K562 (cell line): ENCODE measurements around the gene YOD1. TPM values are rescaled to one million over a fixed set of nuclear protein-coding genes. Genes with fewer than 3 reads are reported as not detected.

Experiments used
- CEBPB ChIP-seq: fragments of 450-650 bp; IDR thresholded peaks from 2 replicates; pipeline ENCODE4 v1.6.1; 2016; ENCODE audit warnings: missing genetic modification characterization, missing compliant biosample characterization
- ELF4 ChIP-seq: fragments of 450-650 bp; formaldehyde crosslinking; IDR thresholded peaks from 2 replicates; pipeline ENCODE4 v1.4.0; 2022; ENCODE audit warnings: missing genetic modification characterization
- JUN ChIP-seq, 2 experiments: sonication (generic) in 1 of 2; formaldehyde crosslinking in 1 of 2; IDR thresholded peaks; 2 replicates each; pipeline versions ENCODE4 v1.6.1 to v1.8.0; 2012 to 2022; ENCODE audit warnings: borderline replicate concordance in 2 of 2, mild to moderate bottlenecking in 2 of 2, improper control_type of control experiment in 1 of 2, low read depth in 1 of 2, low read length in 1 of 2, missing genetic modification reagents in 1 of 2
- KLF16 ChIP-seq: IDR thresholded peaks from 2 replicates; pipeline ENCODE4 v1.6.1; 2016; ENCODE audit warnings: antibody characterized with exemption
- MYC ChIP-seq, 2 experiments: fragments of 250-450 bp in 1 of 2; sonication (Bioruptor Pico) in 1 of 2; IDR thresholded peaks; 2 replicates each; pipeline versions ENCODE4 v1.5.1 to v1.6.1; 2012 to 2021; ENCODE audit warnings: low read depth in 2 of 2, borderline replicate concordance in 1 of 2, improper control_type of control experiment in 1 of 2, low read length in 1 of 2, mild to moderate bottlenecking in 1 of 2, moderate library complexity in 1 of 2
- SMAD1 ChIP-seq: fragments of 150-350 bp; IDR thresholded peaks from 2 replicates; pipeline ENCODE4 v1.6.1; 2014; ENCODE audit warnings: low read length, low read depth; ENCODE audit not compliant: partially characterized antibody
- TCF3 ChIP-seq: sonication (generic); formaldehyde crosslinking; IDR thresholded peaks from 2 replicates; pipeline ENCODE4 v1.4.0; 2020; ENCODE audit warnings: mild to moderate bottlenecking, missing genetic modification reagents
- XRCC5 ChIP-seq: fragments of 200-400 bp; formaldehyde crosslinking; IDR thresholded peaks from 2 replicates; pipeline ENCODE4 v1.6.1; 2017; ENCODE audit warnings: low read depth, mild to moderate bottlenecking, low read length
- ZFP30 ChIP-seq: fragments of 250-450 bp; sonication (Bioruptor Pico); IDR thresholded peaks from 2 replicates; pipeline ENCODE4 v1.8.0; 2022; ENCODE audit warnings: moderate library complexity, mild to moderate bottlenecking, inconsistent platforms, borderline replicate concordance
- ZNF121 ChIP-seq: sonication (generic); formaldehyde crosslinking; conservative IDR thresholded peaks from 2 replicates; pipeline ENCODE4 v1.8.0; 2022; ENCODE audit warnings: missing genetic modification reagents
- ZNF551 ChIP-seq: fragments of 250-450 bp; sonication (Bioruptor Pico); IDR thresholded peaks from 2 replicates; pipeline ENCODE4 v1.5.0; 2021; ENCODE audit warnings: mild to moderate bottlenecking, moderate library complexity
- polyA plus RNA-seq, 8 experiments: library from polyadenylated mRNA; depleted of rRNA in 4 of 8; stranded (reverse) in 5 of 8; unstranded in 3 of 8; fragments of >200 nt; fragmentation: Nextera tagmentation in 2 of 8; fragmentation: Illumina TruSeq in 1 of 8; extraction: Ambion mirVana in 2 of 8; extraction: Trizol in 1 of 8; gene quantifications; 2 replicates each; pipeline versions ENCODE4 v1.2.1 to v1.2.3, GENCODE V29; 2011 to 2014; ENCODE audit warnings: inconsistent platforms in 1 of 8, missing spikeins in 1 of 8
- total RNA-seq, 7 experiments: library from RNA; depleted of rRNA in 6 of 7; stranded (reverse); fragments of >200 nt in 6 of 7; fragmentation: Illumina TruSeq in 2 of 7; extraction: Trizol in 2 of 7; gene quantifications; 2 replicates each; pipeline versions ENCODE4 v1.2.1 to v1.2.3, GENCODE V29; 2011 to 2021; ENCODE audit warnings: low replicate concordance in 1 of 7
- TF ChIP-seq, protein P1 (sequence below): fragments of 450-650 bp; IDR thresholded peaks from 2 replicates; pipeline ENCODE4 v1.6.1; 2016; ENCODE audit warnings: mild to moderate bottlenecking, moderate library complexity
- TF ChIP-seq, protein P2 (sequence below): fragments of 250-450 bp; sonication (Bioruptor Pico); IDR thresholded peaks from 2 replicates; pipeline ENCODE4 v1.5.0; 2020; ENCODE audit warnings: mild to moderate bottlenecking

The YOD1 gene
- total and polyA plus RNA-seq, 9 of the 15 experiments (the other 6 are each of a cell fraction or from before 2014, with no cell fraction given): 18.2 to 78.1 (median 46.9) TPM

DNA sequence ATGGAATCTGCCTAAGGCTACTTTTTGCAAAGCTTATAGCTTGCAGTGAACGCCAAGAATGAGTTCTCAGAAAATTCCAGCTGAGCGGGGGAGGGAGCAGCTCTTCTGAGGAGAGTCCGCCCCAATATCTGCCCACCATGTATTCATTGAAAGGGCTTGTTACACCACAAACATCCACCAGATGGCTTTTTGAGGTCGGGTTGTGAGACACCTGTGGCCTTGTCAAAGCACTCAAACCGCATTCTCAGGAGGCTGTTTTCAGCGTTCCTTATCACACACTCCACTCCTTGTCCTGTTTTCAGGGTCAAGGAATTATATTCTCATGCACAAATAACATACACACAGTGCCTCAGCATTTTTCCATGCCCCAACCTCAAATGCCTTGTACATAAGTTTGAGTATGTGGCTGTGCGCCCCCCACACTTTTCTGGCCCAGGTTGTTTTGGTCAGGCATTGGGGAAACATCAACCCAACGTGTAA lies 33.7 kb upstream of the YOD1 start (continued):
- TF ChIP-seq, protein P1, sequence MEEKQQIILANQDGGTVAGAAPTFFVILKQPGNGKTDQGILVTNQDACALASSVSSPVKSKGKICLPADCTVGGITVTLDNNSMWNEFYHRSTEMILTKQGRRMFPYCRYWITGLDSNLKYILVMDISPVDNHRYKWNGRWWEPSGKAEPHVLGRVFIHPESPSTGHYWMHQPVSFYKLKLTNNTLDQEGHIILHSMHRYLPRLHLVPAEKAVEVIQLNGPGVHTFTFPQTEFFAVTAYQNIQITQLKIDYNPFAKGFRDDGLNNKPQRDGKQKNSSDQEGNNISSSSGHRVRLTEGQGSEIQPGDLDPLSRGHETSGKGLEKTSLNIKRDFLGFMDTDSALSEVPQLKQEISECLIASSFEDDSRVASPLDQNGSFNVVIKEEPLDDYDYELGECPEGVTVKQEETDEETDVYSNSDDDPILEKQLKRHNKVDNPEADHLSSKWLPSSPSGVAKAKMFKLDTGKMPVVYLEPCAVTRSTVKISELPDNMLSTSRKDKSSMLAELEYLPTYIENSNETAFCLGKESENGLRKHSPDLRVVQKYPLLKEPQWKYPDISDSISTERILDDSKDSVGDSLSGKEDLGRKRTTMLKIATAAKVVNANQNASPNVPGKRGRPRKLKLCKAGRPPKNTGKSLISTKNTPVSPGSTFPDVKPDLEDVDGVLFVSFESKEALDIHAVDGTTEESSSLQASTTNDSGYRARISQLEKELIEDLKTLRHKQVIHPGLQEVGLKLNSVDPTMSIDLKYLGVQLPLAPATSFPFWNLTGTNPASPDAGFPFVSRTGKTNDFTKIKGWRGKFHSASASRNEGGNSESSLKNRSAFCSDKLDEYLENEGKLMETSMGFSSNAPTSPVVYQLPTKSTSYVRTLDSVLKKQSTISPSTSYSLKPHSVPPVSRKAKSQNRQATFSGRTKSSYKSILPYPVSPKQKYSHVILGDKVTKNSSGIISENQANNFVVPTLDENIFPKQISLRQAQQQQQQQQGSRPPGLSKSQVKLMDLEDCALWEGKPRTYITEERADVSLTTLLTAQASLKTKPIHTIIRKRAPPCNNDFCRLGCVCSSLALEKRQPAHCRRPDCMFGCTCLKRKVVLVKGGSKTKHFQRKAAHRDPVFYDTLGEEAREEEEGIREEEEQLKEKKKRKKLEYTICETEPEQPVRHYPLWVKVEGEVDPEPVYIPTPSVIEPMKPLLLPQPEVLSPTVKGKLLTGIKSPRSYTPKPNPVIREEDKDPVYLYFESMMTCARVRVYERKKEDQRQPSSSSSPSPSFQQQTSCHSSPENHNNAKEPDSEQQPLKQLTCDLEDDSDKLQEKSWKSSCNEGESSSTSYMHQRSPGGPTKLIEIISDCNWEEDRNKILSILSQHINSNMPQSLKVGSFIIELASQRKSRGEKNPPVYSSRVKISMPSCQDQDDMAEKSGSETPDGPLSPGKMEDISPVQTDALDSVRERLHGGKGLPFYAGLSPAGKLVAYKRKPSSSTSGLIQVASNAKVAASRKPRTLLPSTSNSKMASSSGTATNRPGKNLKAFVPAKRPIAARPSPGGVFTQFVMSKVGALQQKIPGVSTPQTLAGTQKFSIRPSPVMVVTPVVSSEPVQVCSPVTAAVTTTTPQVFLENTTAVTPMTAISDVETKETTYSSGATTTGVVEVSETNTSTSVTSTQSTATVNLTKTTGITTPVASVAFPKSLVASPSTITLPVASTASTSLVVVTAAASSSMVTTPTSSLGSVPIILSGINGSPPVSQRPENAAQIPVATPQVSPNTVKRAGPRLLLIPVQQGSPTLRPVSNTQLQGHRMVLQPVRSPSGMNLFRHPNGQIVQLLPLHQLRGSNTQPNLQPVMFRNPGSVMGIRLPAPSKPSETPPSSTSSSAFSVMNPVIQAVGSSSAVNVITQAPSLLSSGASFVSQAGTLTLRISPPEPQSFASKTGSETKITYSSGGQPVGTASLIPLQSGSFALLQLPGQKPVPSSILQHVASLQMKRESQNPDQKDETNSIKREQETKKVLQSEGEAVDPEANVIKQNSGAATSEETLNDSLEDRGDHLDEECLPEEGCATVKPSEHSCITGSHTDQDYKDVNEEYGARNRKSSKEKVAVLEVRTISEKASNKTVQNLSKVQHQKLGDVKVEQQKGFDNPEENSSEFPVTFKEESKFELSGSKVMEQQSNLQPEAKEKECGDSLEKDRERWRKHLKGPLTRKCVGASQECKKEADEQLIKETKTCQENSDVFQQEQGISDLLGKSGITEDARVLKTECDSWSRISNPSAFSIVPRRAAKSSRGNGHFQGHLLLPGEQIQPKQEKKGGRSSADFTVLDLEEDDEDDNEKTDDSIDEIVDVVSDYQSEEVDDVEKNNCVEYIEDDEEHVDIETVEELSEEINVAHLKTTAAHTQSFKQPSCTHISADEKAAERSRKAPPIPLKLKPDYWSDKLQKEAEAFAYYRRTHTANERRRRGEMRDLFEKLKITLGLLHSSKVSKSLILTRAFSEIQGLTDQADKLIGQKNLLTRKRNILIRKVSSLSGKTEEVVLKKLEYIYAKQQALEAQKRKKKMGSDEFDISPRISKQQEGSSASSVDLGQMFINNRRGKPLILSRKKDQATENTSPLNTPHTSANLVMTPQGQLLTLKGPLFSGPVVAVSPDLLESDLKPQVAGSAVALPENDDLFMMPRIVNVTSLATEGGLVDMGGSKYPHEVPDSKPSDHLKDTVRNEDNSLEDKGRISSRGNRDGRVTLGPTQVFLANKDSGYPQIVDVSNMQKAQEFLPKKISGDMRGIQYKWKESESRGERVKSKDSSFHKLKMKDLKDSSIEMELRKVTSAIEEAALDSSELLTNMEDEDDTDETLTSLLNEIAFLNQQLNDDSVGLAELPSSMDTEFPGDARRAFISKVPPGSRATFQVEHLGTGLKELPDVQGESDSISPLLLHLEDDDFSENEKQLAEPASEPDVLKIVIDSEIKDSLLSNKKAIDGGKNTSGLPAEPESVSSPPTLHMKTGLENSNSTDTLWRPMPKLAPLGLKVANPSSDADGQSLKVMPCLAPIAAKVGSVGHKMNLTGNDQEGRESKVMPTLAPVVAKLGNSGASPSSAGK: no peak
- TF ChIP-seq JUN (IDR thresholded peaks at IDR 0.05; ENCODE audit: borderline replicate concordance, low read depth, low read length) (peak; percentile 25; the same call in 1 of the 2 replicates), JUN (CRISPR knock-in tag; IDR thresholded peaks at IDR 0.05; ENCODE audit: borderline replicate concordance) (no peak), ZNF121 (CRISPR knock-in tag) (no peak), TCF3 (CRISPR knock-in tag) (peak; percentile 90), KLF16 (peak; percentile 68; the same call in 1 of the 2 replicates), MYC (IDR thresholded peaks at IDR 0.05; ENCODE audit: low read depth, low read length) (peak; percentile 54), MYC (CRISPR knock-in tag; IDR thresholded peaks at IDR 0.05; ENCODE audit: borderline replicate concordance, low read depth) (no peak), XRCC5 (no peak), ZNF551 (CRISPR knock-in tag) (no peak), ELF4 (CRISPR knock-in tag) (peak; percentile 48; the same call in 1 of the 2 replicates), ZFP30 (CRISPR knock-in tag) (no peak), SMAD1 (no peak), CEBPB (tag) (no peak)
- TF ChIP-seq, protein P2, sequence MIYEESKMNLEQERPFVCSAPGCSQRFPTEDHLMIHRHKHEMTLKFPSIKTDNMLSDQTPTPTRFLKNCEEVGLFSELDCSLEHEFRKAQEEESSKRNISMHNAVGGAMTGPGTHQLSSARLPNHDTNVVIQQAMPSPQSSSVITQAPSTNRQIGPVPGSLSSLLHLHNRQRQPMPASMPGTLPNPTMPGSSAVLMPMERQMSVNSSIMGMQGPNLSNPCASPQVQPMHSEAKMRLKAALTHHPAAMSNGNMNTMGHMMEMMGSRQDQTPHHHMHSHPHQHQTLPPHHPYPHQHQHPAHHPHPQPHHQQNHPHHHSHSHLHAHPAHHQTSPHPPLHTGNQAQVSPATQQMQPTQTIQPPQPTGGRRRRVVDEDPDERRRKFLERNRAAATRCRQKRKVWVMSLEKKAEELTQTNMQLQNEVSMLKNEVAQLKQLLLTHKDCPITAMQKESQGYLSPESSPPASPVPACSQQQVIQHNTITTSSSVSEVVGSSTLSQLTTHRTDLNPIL (CRISPR knock-in tag): no peak
